Spinal cord (tissue), 10 donors: ENCODE measurements around the gene CTPS1. TPM values are rescaled to one million over a fixed set of nuclear protein-coding genes. Genes with fewer than 3 reads are reported as not detected.

Experiments
- DNase-seq, 6 donors: peaks; one replicate each; pipeline versions ENCODE4 v3.0.0 to v3.0.0-alpha.2; 2013 to 2015; ENCODE audit warnings: low spot score in 6 of 6, low read depth in 4 of 6
- H3K27ac ChIP-seq: one replicate; pipeline ENCODE4 v1.5.1; 2013; ENCODE audit warnings: low read depth, low read length, control low read depth
- H3K27me3 ChIP-seq: one replicate; pipeline ENCODE4 v1.6.1; 2013; ENCODE audit warnings: low read length; ENCODE audit not compliant: control insufficient read depth, insufficient read depth
- H3K36me3 ChIP-seq: one replicate; pipeline ENCODE4 v1.6.1; 2013; ENCODE audit warnings: low read length; ENCODE audit not compliant: control insufficient read depth, insufficient read depth
- H3K4me1 ChIP-seq: one replicate; pipeline ENCODE4 v1.6.1; 2013; ENCODE audit warnings: low read length; ENCODE audit not compliant: control insufficient read depth, insufficient read depth
- H3K4me3 ChIP-seq: one replicate; pipeline ENCODE4 v1.5.1; 2013; ENCODE audit warnings: low read depth, low read length, control low read depth
- H3K9me3 ChIP-seq: one replicate; pipeline ENCODE4 v1.6.1; 2013; ENCODE audit warnings: low read length; ENCODE audit not compliant: control insufficient read depth, insufficient read depth
- WGBS: methylation state at CpG from one replicate; pipeline ENCODE4 v1.1.5; 2013; ENCODE audit warnings: missing lambda C conversion rate; ENCODE audit not compliant: insufficient coverage; 5-methylcytosine and 5-hydroxymethylcytosine counted together
- polyA plus RNA-seq, 2 donors: library from polyadenylated mRNA; unstranded; fragments of 120-200 nt; gene quantifications; one replicate each; pipeline ENCODE4 v1.2.1, GENCODE V29; 2013; ENCODE audit not compliant: insufficient read length in 2 of 2
- small RNA-seq: library from RNA; depleted of rRNA; stranded (forward); fragments of <200 nt; gene quantifications from one replicate; pipeline ENCODE3, GENCODE V24; 2014; ENCODE audit warnings: low replicate concordance
- total RNA-seq, 2 donors: library from RNA; depleted of rRNA in 1 of 2; stranded (reverse); fragments of 120-200 nt in 1 of 2; fragments of >200 nt in 1 of 2; gene quantifications; one replicate each; pipeline versions ENCODE4 v1.2.3 to v1.2.4, GENCODE V29; 2013 to 2014
- donor health status: healthy.

The CTPS1 gene
- total and polyA plus RNA-seq, 4 donors, result 20.5 to 34.8 (median 26.9) TPM

GRCh38 chr1:41046347-41046775, 66.9 kb downstream of the CTPS1 start:
- Histone ChIP-seq H3K27me3 (no peaks in the 10 kb centered on the region), H3K27ac (no peak overlapping the region), H3K36me3 (peaks cover 38% of the 10 kb centered on the region), H3K9me3 (no peaks in the 10 kb centered on the region), H3K4me1 (peaks cover 7% of the 10 kb centered on the region), H3K4me3 (no peak overlapping the region)
- no peak for DNase-seq
- WGBS, result 89% methylated on average over 7 of the region's 10 CpGs

GRCh38 chr1:41048540-41048939, 69.0 kb downstream of the CTPS1 start:
- peaks cover 7% of the 10 kb centered on the region for H3K4me1 ChIP-seq

GRCh38 chr1:41051022-41051421, 71.5 kb downstream of the CTPS1 start:
- H3K4me1 ChIP-seq, result peaks cover 7% of the 10 kb centered on the region
- H3K36me3 ChIP-seq, result peaks cover 41% of the 10 kb centered on the region
- no peaks in the 10 kb centered on the region for H3K9me3 ChIP-seq
- H3K27me3 ChIP-seq, result no peaks in the 10 kb centered on the region
- H3K27ac ChIP-seq, result no peak overlapping the region
- no CpG with 5 or more reads among the region's 1 CpG for WGBS
- no peak for DNase-seq
- no peak overlapping the region for H3K4me3 ChIP-seq

More at GRCh38 chr1:41048540-41048939, 69.0 kb downstream of the CTPS1 start:
- Histone ChIP-seq H3K4me3 (no peak overlapping the region), H3K36me3 (peaks cover 45% of the 10 kb centered on the region), H3K27me3 (no peaks in the 10 kb centered on the region), H3K27ac (no peak overlapping the region), H3K9me3 (no peaks in the 10 kb centered on the region)
- 97% methylated on average over 3 of the region's 3 CpGs for WGBS
- no peak for DNase-seq

GRCh38 chr1:41053316-41053715, 73.8 kb downstream of the CTPS1 start:
- Histone ChIP-seq H3K27me3 (no peaks in the 10 kb centered on the region), H3K4me1 (no peaks in the 10 kb centered on the region), H3K27ac (no peak overlapping the region), H3K9me3 (no peaks in the 10 kb centered on the region), H3K4me3 (no peak overlapping the region), H3K36me3 (peaks cover 33% of the 10 kb centered on the region)
- 62% methylated on average over 2 of the region's 2 CpGs for WGBS
- no peak for DNase-seq

- Histone ChIP-seq H3K9me3 (no peaks in the 10 kb centered on the region), H3K27ac (no peak overlapping the region), H3K36me3 (peaks cover 19% of the 10 kb centered on the region), H3K27me3 (no peaks in the 10 kb centered on the region), H3K4me1 (no peaks in the 10 kb centered on the region), H3K4me3 (no peak overlapping the region)
- DNase-seq, result no peak
- no CpG with 5 or more reads among the region's 5 CpGs for WGBS
Observed at GRCh38 chr1:41056907-41057306, 77.4 kb downstream of the CTPS1 start.

Small RNA genes within 50 kb of the gene (small RNA-seq; reads per million reads assigned to genes)
- not detected for gene UBE2V1P8

Other genes with a start within 250 kb of the CTPS1 start
- gene KCNQ4, start 195.9 kb upstream of the CTPS1 start, total RNA-seq, result 1 to 10 TPM; 1.3 to 1.7 TPM
- 1 to 10 TPM; 5.5 to 7.5 TPM for gene KCNQ4, start 195.9 kb upstream of the CTPS1 start, polyA plus RNA-seq
- gene CITED4, start 117.3 kb upstream of the CTPS1 start, total RNA-seq, result 1 to 10 TPM in 1 of 2 donors, under 1 TPM in 1; 0.89 to 3.7 TPM
- 10 to 100 TPM; 10.5 to 12.1 TPM for gene CITED4, start 117.3 kb upstream of the CTPS1 start, polyA plus RNA-seq
- under 1 TPM; 0.59 to 0.66 TPM for gene SLFNL1, start 42.0 kb downstream of the CTPS1 start, total RNA-seq
- gene SLFNL1, start 42.0 kb downstream of the CTPS1 start, polyA plus RNA-seq, result 1 to 10 TPM in 1 of 2 donors, under 1 TPM in 1; 0.49 to 1.4 TPM